ENCODE measurements around the gene SUSD1. TPM values are rescaled to one million over a fixed set of nuclear protein-coding genes. Genes with fewer than 3 reads are reported as not detected.

Gene SUSD1
- polyA plus RNA-seq, 1 donor from 2014 or later, result 2.0 TPM

DNA sequence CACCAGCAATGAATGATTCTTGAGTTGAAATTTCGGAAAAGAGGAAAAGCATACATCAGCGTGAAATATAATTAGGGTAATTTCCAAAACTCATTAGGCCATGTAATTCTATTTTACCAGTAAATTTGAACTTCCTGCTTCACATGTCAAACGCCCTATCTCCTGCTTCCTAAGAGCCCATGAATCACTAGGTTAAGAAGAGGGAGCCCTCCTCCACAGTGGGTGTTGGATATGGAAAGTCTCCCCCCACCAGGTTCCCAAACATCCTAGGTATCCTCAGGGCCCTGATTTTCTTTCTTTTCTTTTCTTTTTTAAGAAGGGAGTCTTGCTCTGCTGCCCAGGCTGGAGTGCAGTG, 115.2 kb downstream of the SUSD1 start:
- Histone ChIP-seq H2AFZ (ENCODE audit: low read depth, low read length) (no peak overlapping the region), H3K4me2 (ENCODE audit: low read length) (no peak overlapping the region), H3F3A (ENCODE audit: insufficient read depth, low read length, poor library complexity, severe bottlenecking) (no peaks in the 10 kb centered on the region), H3K4me3 (ENCODE audit: low read length) (no peak overlapping the region), H3K36me3 (ENCODE audit: insufficient read depth, low read length) (no peaks in the 10 kb centered on the region), H3K9me2 (ENCODE audit: insufficient read depth, low read length) (no peaks in the 10 kb centered on the region), H3K9me3 (ENCODE audit: low read length) (no peaks in the 10 kb centered on the region), H4K20me1 (ENCODE audit: insufficient read depth) (no peaks in the 10 kb centered on the region), H3K27ac (ENCODE audit: low read length) (no peak overlapping the region), H3K27me3 (ENCODE audit: insufficient read depth, low read depth, low read length) (no peaks in the 10 kb centered on the region), H3K9ac (ENCODE audit: low read length) (no peak overlapping the region), H3K79me2 (replicated peaks; ENCODE audit: insufficient read depth, low read length) (no peaks in the 10 kb centered on the region)
- TF ChIP-seq MXI1 (conservative IDR thresholded peaks at IDR 0.05; ENCODE audit: poor library complexity, severe bottlenecking) (no peak), EP300 (conservative IDR thresholded peaks at IDR 0.05; ENCODE audit: poor library complexity, severe bottlenecking) (no peak), SMC3 (conservative IDR thresholded peaks at IDR 0.05; ENCODE audit: poor library complexity) (no peak), POLR2AphosphoS5 (IDR thresholded peaks at IDR 0.05) (no peak), EZH2 (IDR thresholded peaks at IDR 0.05; ENCODE audit: borderline replicate concordance, insufficient read depth, low read length, poor library complexity, severe bottlenecking) (no peak), TAF1 (IDR thresholded peaks at IDR 0.05; ENCODE audit: low read depth) (no peak), RAD21 (conservative IDR thresholded peaks at IDR 0.05) (no peak)
- TF ChIP-seq, protein P1, sequence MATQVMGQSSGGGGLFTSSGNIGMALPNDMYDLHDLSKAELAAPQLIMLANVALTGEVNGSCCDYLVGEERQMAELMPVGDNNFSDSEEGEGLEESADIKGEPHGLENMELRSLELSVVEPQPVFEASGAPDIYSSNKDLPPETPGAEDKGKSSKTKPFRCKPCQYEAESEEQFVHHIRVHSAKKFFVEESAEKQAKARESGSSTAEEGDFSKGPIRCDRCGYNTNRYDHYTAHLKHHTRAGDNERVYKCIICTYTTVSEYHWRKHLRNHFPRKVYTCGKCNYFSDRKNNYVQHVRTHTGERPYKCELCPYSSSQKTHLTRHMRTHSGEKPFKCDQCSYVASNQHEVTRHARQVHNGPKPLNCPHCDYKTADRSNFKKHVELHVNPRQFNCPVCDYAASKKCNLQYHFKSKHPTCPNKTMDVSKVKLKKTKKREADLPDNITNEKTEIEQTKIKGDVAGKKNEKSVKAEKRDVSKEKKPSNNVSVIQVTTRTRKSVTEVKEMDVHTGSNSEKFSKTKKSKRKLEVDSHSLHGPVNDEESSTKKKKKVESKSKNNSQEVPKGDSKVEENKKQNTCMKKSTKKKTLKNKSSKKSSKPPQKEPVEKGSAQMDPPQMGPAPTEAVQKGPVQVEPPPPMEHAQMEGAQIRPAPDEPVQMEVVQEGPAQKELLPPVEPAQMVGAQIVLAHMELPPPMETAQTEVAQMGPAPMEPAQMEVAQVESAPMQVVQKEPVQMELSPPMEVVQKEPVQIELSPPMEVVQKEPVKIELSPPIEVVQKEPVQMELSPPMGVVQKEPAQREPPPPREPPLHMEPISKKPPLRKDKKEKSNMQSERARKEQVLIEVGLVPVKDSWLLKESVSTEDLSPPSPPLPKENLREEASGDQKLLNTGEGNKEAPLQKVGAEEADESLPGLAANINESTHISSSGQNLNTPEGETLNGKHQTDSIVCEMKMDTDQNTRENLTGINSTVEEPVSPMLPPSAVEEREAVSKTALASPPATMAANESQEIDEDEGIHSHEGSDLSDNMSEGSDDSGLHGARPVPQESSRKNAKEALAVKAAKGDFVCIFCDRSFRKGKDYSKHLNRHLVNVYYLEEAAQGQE (IDR thresholded peaks at IDR 0.05; ENCODE audit: borderline replicate concordance), result no peak
- TF ChIP-seq, protein P2, sequence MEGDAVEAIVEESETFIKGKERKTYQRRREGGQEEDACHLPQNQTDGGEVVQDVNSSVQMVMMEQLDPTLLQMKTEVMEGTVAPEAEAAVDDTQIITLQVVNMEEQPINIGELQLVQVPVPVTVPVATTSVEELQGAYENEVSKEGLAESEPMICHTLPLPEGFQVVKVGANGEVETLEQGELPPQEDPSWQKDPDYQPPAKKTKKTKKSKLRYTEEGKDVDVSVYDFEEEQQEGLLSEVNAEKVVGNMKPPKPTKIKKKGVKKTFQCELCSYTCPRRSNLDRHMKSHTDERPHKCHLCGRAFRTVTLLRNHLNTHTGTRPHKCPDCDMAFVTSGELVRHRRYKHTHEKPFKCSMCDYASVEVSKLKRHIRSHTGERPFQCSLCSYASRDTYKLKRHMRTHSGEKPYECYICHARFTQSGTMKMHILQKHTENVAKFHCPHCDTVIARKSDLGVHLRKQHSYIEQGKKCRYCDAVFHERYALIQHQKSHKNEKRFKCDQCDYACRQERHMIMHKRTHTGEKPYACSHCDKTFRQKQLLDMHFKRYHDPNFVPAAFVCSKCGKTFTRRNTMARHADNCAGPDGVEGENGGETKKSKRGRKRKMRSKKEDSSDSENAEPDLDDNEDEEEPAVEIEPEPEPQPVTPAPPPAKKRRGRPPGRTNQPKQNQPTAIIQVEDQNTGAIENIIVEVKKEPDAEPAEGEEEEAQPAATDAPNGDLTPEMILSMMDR (IDR thresholded peaks at IDR 0.05; ENCODE audit: poor library complexity, severe bottlenecking), result no peak

- H3K4me2 ChIP-seq (ENCODE audit: low read length), result no peak overlapping the region
- no peaks in the 10 kb centered on the region for H3K36me3 ChIP-seq (ENCODE audit: insufficient read depth, low read length)
- no peak overlapping the region for H3K4me3 ChIP-seq (ENCODE audit: low read length)
- H3K79me2 ChIP-seq (replicated peaks; ENCODE audit: insufficient read depth, low read length), result no peaks in the 10 kb centered on the region
- H3K9ac ChIP-seq (ENCODE audit: low read length), result no peak overlapping the region
- no peaks in the 10 kb centered on the region for H3F3A ChIP-seq (ENCODE audit: insufficient read depth, low read length, poor library complexity, severe bottlenecking)
- no peaks in the 10 kb centered on the region for H4K20me1 ChIP-seq (ENCODE audit: insufficient read depth)
- no peaks in the 10 kb centered on the region for H3K9me3 ChIP-seq (ENCODE audit: low read length)
- H3K27me3 ChIP-seq (ENCODE audit: insufficient read depth, low read depth, low read length), result no peaks in the 10 kb centered on the region
- no peak overlapping the region for H3K27ac ChIP-seq (ENCODE audit: low read length)
- TF ChIP-seq RAD21 (conservative IDR thresholded peaks at IDR 0.05) (no peak), TAF1 (IDR thresholded peaks at IDR 0.05; ENCODE audit: low read depth) (no peak), POLR2AphosphoS5 (IDR thresholded peaks at IDR 0.05) (no peak), SMC3 (conservative IDR thresholded peaks at IDR 0.05; ENCODE audit: poor library complexity) (no peak), MXI1 (conservative IDR thresholded peaks at IDR 0.05; ENCODE audit: poor library complexity, severe bottlenecking) (no peak), EP300 (conservative IDR thresholded peaks at IDR 0.05; ENCODE audit: poor library complexity, severe bottlenecking) (no peak), EZH2 (IDR thresholded peaks at IDR 0.05; ENCODE audit: borderline replicate concordance, insufficient read depth, low read length, poor library complexity, severe bottlenecking) (no peak)
- TF ChIP-seq, protein P1 (IDR thresholded peaks at IDR 0.05; ENCODE audit: borderline replicate concordance), result no peak
- TF ChIP-seq, protein P2 (IDR thresholded peaks at IDR 0.05; ENCODE audit: poor library complexity, severe bottlenecking), result no peak
- H3K9me2 ChIP-seq (ENCODE audit: insufficient read depth, low read length), result no peaks in the 10 kb centered on the region
- no peak overlapping the region for H2AFZ ChIP-seq (ENCODE audit: low read depth, low read length)
Observed at GRCh38 chr9:112059145-112059965, 115.7 kb downstream of the SUSD1 start.

All from neural cell (in vitro differentiated cells).